OCI-LY1 (cell line): ENCODE results near the gene TMC6.

ENCODE experiments used
- H2AFZ ChIP-seq: fragments of 200-600 bp; sonication (generic), shearing (Covaris generic); 2 replicates; pipeline ENCODE4 v1.6.0; 2014; ENCODE audit warnings: antibody characterized with exemption, mild to moderate bottlenecking, low read length
- H3F3A ChIP-seq: fragments of 200-600 bp; sonication (generic), shearing (Covaris generic); 2 replicates; pipeline ENCODE4 v1.6.0; 2014; ENCODE audit warnings: mild to moderate bottlenecking, antibody characterized with exemption, low read length, moderate library complexity; ENCODE audit not compliant: insufficient read depth
- H3K27ac ChIP-seq: fragments of 200-600 bp; sonication (generic); 2 replicates; pipeline ENCODE4 v1.5.1; 2014; ENCODE audit warnings: low read length, mixed run types, mild to moderate bottlenecking, low read depth; ENCODE audit not compliant: poor library complexity, severe bottlenecking
- H3K27me3 ChIP-seq: fragments of 200-600 bp; sonication (generic); 2 replicates; pipeline ENCODE4 v1.6.0; 2014; ENCODE audit warnings: antibody characterized with exemption, mild to moderate bottlenecking, low read length, moderate library complexity; ENCODE audit not compliant: insufficient read depth
- H3K36me3 ChIP-seq: fragments of 200-600 bp; sonication (generic); 2 replicates; pipeline ENCODE4 v1.6.1; 2014; ENCODE audit warnings: mild to moderate bottlenecking, antibody characterized with exemption, low read length, moderate library complexity, mixed read lengths; ENCODE audit not compliant: insufficient read depth
- H3K4me1 ChIP-seq: fragments of 200-600 bp; sonication (generic); 2 replicates; pipeline ENCODE4 v1.5.1; 2014; ENCODE audit warnings: mild to moderate bottlenecking, low read length, moderate library complexity; ENCODE audit not compliant: insufficient read depth, severe bottlenecking
- H3K4me2 ChIP-seq: fragments of 200-600 bp; sonication (generic), shearing (Covaris generic); 2 replicates; pipeline ENCODE4 v1.6.1; 2014; ENCODE audit warnings: low read length
- H3K4me3 ChIP-seq: fragments of 200-600 bp; sonication (generic); 2 replicates; pipeline ENCODE4 v1.5.1; 2014; ENCODE audit warnings: low read length, low read depth, mild to moderate bottlenecking, mixed read lengths; ENCODE audit not compliant: poor library complexity, severe bottlenecking
- H3K79me2 ChIP-seq: fragments of 200-600 bp; shearing (Covaris generic); 2 replicates; pipeline ENCODE4 v1.6.1; 2016; ENCODE audit warnings: mixed run types, low read length, mixed read lengths; ENCODE audit not compliant: insufficient read depth
- H3K9ac ChIP-seq: fragments of 200-600 bp; sonication (generic), shearing (Covaris generic); 2 replicates; pipeline ENCODE4 v1.6.1; 2014; ENCODE audit warnings: mild to moderate bottlenecking, low read length, mixed read lengths
- H3K9me2 ChIP-seq: fragments of 200-600 bp; sonication (generic), shearing (Covaris generic); 2 replicates; pipeline ENCODE4 v1.6.1; 2014; ENCODE audit warnings: low read depth, mild to moderate bottlenecking, low read length, mixed read lengths
- H3K9me3 ChIP-seq: fragments of 200-600 bp; shearing (Covaris generic); 2 replicates; pipeline ENCODE4 v1.6.1; 2014; ENCODE audit warnings: low read length, mixed read lengths
- H4K20me1 ChIP-seq: fragments of 200-600 bp; sonication (generic), shearing (Covaris generic); 2 replicates; pipeline ENCODE4 v1.6.0; 2016; ENCODE audit warnings: mild to moderate bottlenecking, low read length; ENCODE audit not compliant: insufficient read depth
- EZH2 ChIP-seq: fragments of 200-600 bp; sonication (generic), shearing (Covaris generic); IDR thresholded peaks from 2 replicates; pipeline ENCODE4 v1.8.0; 2017; ENCODE audit warnings: borderline replicate concordance, mixed run types, mild to moderate bottlenecking, antibody characterized with exemption, low read length, moderate library complexity, mixed read lengths
- TF ChIP-seq, protein P1 (sequence below): fragments of 200-600 bp; sonication (generic), shearing (Covaris generic); IDR thresholded peaks from 2 replicates; pipeline ENCODE4 v1.5.1; 2017; ENCODE audit warnings: mild to moderate bottlenecking, antibody characterized with exemption, low read length, moderate library complexity, mixed read lengths

Gene TMC6

DNA sequence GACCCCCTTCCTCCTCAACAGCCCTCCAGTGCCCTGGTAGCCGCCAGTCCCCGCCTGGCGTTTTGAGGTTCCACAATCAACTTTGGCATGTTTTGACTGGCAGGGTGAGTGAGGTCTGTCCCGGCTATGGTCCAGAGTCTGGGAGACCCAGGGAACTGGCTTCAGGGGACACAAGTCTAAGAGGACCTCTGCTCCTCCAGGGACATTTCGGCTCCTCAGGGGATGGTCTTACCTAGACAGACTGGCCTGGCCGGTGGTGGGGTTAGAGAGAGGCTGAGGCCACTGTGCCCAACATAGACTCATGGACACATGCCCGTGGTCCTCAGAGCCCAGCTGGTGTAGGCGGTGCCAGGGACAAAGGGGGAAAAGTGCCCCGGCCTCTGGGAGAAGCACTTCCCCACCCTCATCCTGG is 4.2 kb upstream of the TMC6 start:
- H3K9ac ChIP-seq, result peak overlapping the region; percentile 92; the same call in 1 of the 2 replicates
- peaks cover 28% of the 10 kb centered on the region for H3K36me3 ChIP-seq
- no peaks in the 10 kb centered on the region for H3K9me2 ChIP-seq
- no peak overlapping the region for H2AFZ ChIP-seq
- H3K4me1 ChIP-seq, result peaks cover 68% of the 10 kb centered on the region
- TF ChIP-seq EZH2, result no peak
- TF ChIP-seq, protein P1, sequence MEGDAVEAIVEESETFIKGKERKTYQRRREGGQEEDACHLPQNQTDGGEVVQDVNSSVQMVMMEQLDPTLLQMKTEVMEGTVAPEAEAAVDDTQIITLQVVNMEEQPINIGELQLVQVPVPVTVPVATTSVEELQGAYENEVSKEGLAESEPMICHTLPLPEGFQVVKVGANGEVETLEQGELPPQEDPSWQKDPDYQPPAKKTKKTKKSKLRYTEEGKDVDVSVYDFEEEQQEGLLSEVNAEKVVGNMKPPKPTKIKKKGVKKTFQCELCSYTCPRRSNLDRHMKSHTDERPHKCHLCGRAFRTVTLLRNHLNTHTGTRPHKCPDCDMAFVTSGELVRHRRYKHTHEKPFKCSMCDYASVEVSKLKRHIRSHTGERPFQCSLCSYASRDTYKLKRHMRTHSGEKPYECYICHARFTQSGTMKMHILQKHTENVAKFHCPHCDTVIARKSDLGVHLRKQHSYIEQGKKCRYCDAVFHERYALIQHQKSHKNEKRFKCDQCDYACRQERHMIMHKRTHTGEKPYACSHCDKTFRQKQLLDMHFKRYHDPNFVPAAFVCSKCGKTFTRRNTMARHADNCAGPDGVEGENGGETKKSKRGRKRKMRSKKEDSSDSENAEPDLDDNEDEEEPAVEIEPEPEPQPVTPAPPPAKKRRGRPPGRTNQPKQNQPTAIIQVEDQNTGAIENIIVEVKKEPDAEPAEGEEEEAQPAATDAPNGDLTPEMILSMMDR, result no peak
- no peaks in the 10 kb centered on the region for H3K79me2 ChIP-seq
- peak overlapping the region; percentile 92 for H3K27ac ChIP-seq
- H3K4me3 ChIP-seq, result peak overlapping the region; percentile 72
- H3K27me3 ChIP-seq, result no peaks in the 10 kb centered on the region
- no peaks in the 10 kb centered on the region for H3F3A ChIP-seq
- peak overlapping the region; percentile 89 for H3K4me2 ChIP-seq
- H4K20me1 ChIP-seq, result no peaks in the 10 kb centered on the region
- H3K9me3 ChIP-seq, result no peaks in the 10 kb centered on the region

DNA sequence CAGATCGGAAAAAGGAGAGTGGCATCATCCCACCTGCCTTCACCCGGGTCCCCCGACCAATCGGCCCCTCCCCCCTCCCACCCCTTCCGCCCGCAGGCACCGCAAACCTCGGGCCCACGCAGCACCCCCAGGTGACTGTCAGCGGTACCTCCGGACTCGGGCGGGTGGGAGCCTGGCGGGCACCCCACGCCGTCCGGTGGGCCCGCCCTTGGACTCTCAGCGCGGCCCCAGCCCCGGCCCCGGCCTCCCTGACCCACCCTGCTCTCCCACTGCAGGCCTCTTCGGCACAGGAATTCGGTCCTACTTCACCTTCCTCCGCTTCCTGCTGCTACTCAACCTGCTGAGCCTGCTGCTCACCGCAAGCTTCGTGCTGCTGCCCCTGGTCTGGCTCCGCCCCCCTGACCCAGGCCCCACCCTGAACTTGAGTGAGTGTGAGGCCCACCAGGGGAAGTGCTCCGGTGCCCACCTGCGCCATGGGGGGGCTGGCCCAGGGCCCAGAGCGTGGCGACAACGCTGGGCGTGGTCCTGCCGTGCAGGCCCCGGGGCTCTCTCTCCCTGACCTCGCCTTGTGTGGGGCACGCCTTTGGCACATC is 3.6 kb upstream of the TMC6 start:
- H3K4me2 ChIP-seq, result peak overlapping the region; percentile 89
- H3K4me3 ChIP-seq, result peak overlapping the region; percentile 72
- no peaks in the 10 kb centered on the region for H3K9me2 ChIP-seq
- H3K4me1 ChIP-seq, result peaks cover 68% of the 10 kb centered on the region
- H3K79me2 ChIP-seq, result no peaks in the 10 kb centered on the region
- TF ChIP-seq EZH2, result no peak
- TF ChIP-seq, protein P1, result peak; percentile 8; the same call in 1 of the 2 replicates
- peak overlapping the region; percentile 92 for H3K27ac ChIP-seq
- H2AFZ ChIP-seq, result no peak overlapping the region
- H3F3A ChIP-seq, result no peaks in the 10 kb centered on the region
- H3K36me3 ChIP-seq, result peaks cover 27% of the 10 kb centered on the region
- no peaks in the 10 kb centered on the region for H4K20me1 ChIP-seq
- peak overlapping the region; percentile 92 for H3K9ac ChIP-seq
- H3K27me3 ChIP-seq, result no peaks in the 10 kb centered on the region
- no peaks in the 10 kb centered on the region for H3K9me3 ChIP-seq

DNA sequence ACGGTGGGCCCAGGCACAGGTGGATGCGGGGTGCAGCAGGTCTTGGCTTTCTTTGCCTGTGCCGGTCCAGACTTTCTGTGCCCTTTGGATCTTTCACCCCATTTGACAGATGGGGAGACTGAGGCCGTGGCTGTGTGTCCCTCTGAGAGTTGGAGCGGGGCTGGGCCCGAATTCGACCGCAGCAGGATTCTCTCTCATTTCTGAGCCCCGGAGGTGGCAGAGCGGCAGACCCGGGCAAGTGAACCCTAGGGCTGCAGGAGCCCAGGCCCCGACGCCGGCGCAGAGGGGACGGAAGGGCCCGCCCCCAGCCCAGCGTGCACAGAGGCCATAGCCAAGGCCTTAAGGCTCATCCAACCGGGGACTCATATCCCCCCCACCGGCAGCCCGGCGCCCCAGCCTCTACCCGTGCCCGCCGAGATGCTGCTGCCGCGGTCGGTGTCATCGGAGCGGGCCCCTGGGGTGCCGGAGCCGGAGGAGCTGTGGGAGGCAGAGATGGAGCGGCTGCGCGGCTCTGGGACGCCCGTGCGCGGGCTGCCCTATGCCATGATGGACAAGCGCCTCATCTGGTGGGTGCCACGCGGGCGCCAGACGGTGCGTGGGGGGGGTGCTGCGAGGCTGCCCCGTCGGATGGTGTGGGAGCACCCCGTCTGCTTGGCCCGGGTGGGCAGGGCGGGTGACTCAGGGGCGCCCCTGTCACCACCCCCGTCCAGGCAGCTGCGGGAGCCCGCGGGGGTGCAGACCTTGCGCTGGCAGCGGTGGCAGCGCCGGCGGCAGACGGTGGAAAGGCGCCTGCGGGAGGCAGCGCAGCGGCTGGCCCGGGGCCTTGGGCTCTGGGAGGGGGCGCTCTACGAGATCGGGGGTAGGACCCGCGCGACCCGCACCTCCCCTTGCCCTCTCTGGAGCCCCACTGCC is 2.9 kb upstream of the TMC6 start:
- Histone ChIP-seq H3K4me3 (peak overlapping the region; percentile 72), H3K9me3 (no peaks in the 10 kb centered on the region), H3K4me2 (peak overlapping the region; percentile 89), H4K20me1 (no peaks in the 10 kb centered on the region), H3K9me2 (no peaks in the 10 kb centered on the region), H3F3A (no peaks in the 10 kb centered on the region), H3K4me1 (peaks cover 68% of the 10 kb centered on the region), H3K79me2 (no peaks in the 10 kb centered on the region), H3K27ac (peak overlapping the region; percentile 92), H3K36me3 (peaks cover 20% of the 10 kb centered on the region), H3K9ac (peak overlapping the region; percentile 92), H3K27me3 (no peaks in the 10 kb centered on the region), H2AFZ (no peak overlapping the region)
- no peak for TF ChIP-seq EZH2
- TF ChIP-seq, protein P1, result no peak
